ENCODE results near the gene P2RX2.

Gene P2RX2

GRCh38 chr12:132604151-132604618 is 14.4 kb upstream of the P2RX2 start:
- no peak for DNase-seq

- no peak for DNase-seq
Observed at GRCh38 chr12:132604668-132605441, 13.7 kb upstream of the P2RX2 start.

- DNase-seq = no peak
Observed at GRCh38 chr12:132605892-132606291, 12.7 kb upstream of the P2RX2 start.

- DNase-seq = no peak
Observed at GRCh38 chr12:132606466-132606865, 12.1 kb upstream of the P2RX2 start.

GRCh38 chr12:132606927-132607326 is 11.6 kb upstream of the P2RX2 start:
- no peak for DNase-seq

- DNase-seq = no peak
Observed at GRCh38 chr12:132608231-132609171, 10.1 kb upstream of the P2RX2 start.

GRCh38 chr12:132610051-132610759 is 8.4 kb upstream of the P2RX2 start, which contains the start of gene LRCOL1:
LRCOL1 (minus strand) TSS chr12:132610582; CDS start chr12:132606251, 4,331 bp downstream.
- no peak for DNase-seq

- DNase-seq = no peak
Observed at GRCh38 chr12:132610866-132611602, 7.5 kb upstream of the P2RX2 start.

GRCh38 chr12:132611620-132612019 is 7.0 kb upstream of the P2RX2 start:
- DNase-seq = no peak

GRCh38 chr12:132614029-132614428 is 4.5 kb upstream of the P2RX2 start:
- DNase-seq = no peak

- DNase-seq = peak; percentile 57
Observed at GRCh38 chr12:132614861-132615578, 3.6 kb upstream of the P2RX2 start.

GRCh38 chr12:132615579-132616038 is 3.0 kb upstream of the P2RX2 start:
- DNase-seq = no peak

- DNase-seq = no peak
Observed at GRCh38 chr12:132617135-132617701, 1.4 kb upstream of the P2RX2 start.

GRCh38 chr12:132617822-132618682 is 524 bp upstream of the P2RX2 start:
- no peak for DNase-seq

GRCh38 chr12:132619071-132619385 is 452 bp downstream of the P2RX2 start:
- no peak for DNase-seq

GRCh38 chr12:132619386-132620112 is 973 bp downstream of the P2RX2 start:
- DNase-seq = no peak

- DNase-seq = no peak
Observed at GRCh38 chr12:132620113-132620898, 1.7 kb downstream of the P2RX2 start.

GRCh38 chr12:132620899-132621656 is 2.5 kb downstream of the P2RX2 start:
- DNase-seq = no peak
